Glutamatergic neuron (in vitro differentiated cells): ENCODE measurements around the gene EXOC4. TPM values are rescaled to one million over a fixed set of nuclear protein-coding genes. Genes with fewer than 3 reads are reported as not detected.

ENCODE experiments used
- DNase-seq: peaks from one replicate; pipeline ENCODE4 v3.0.0; 2022
- H3K27ac Mint-ChIP-seq: one replicate; pipeline ENCODE4 v1.8.0; 2020; ENCODE audit warnings: mild to moderate bottlenecking, mixed read lengths, inconsistent platforms; ENCODE audit not compliant: unreplicated experiment
- H3K27me3 Mint-ChIP-seq: one replicate; pipeline ENCODE4 v1.8.0; 2020; ENCODE audit warnings: mild to moderate bottlenecking, moderate library complexity, mixed read lengths, inconsistent platforms; ENCODE audit not compliant: unreplicated experiment
- H3K36me3 Mint-ChIP-seq: one replicate; pipeline ENCODE4 v1.8.0; 2020; ENCODE audit warnings: mild to moderate bottlenecking, mixed read lengths, inconsistent platforms; ENCODE audit not compliant: unreplicated experiment
- H3K4me1 Mint-ChIP-seq: one replicate; pipeline ENCODE4 v1.8.0; 2020; ENCODE audit warnings: mild to moderate bottlenecking, low read depth, mixed read lengths, inconsistent platforms; ENCODE audit not compliant: unreplicated experiment
- H3K4me3 Mint-ChIP-seq: one replicate; pipeline ENCODE4 v1.8.0; 2020; ENCODE audit warnings: mild to moderate bottlenecking, mixed read lengths, inconsistent platforms; ENCODE audit not compliant: unreplicated experiment
- H3K9me3 Mint-ChIP-seq: one replicate; pipeline ENCODE4 v1.8.0; 2020; ENCODE audit warnings: mild to moderate bottlenecking, moderate library complexity, mixed read lengths, inconsistent platforms; ENCODE audit not compliant: unreplicated experiment
- total RNA-seq: library from RNA; stranded (reverse); fragmentation: NEBNext Ultra II Directional; extraction: Animal tissue kit (Norgen Biotek cat#: 25700); gene quantifications from one replicate; pipeline ENCODE4 v1.2.1, GENCODE V29; 2021; ENCODE audit not compliant: unreplicated experiment
- TF ChIP-seq, protein P1 (sequence below): fragments of 200-600 bp; sonication (generic); IDR thresholded peaks from one replicate; pipeline ENCODE4 v1.5.0; 2021; ENCODE audit not compliant: partially characterized antibody, unreplicated experiment

EXOC4 gene
- total RNA-seq, 1 donor from 2014 or later, result 73.8 TPM

- TF ChIP-seq, protein P1, sequence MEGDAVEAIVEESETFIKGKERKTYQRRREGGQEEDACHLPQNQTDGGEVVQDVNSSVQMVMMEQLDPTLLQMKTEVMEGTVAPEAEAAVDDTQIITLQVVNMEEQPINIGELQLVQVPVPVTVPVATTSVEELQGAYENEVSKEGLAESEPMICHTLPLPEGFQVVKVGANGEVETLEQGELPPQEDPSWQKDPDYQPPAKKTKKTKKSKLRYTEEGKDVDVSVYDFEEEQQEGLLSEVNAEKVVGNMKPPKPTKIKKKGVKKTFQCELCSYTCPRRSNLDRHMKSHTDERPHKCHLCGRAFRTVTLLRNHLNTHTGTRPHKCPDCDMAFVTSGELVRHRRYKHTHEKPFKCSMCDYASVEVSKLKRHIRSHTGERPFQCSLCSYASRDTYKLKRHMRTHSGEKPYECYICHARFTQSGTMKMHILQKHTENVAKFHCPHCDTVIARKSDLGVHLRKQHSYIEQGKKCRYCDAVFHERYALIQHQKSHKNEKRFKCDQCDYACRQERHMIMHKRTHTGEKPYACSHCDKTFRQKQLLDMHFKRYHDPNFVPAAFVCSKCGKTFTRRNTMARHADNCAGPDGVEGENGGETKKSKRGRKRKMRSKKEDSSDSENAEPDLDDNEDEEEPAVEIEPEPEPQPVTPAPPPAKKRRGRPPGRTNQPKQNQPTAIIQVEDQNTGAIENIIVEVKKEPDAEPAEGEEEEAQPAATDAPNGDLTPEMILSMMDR, result peak; percentile 32
- Mint-ChIP-seq H3K36me3 (no peaks in the 10 kb centered on the region), H3K9me3 (peaks cover 2% of the 10 kb centered on the region), H3K4me3 (no peak overlapping the region), H3K27me3 (peaks cover 2% of the 10 kb centered on the region), H3K4me1 (no peaks in the 10 kb centered on the region), H3K27ac (no peak overlapping the region)
- DNase-seq, result no peak
Measured at GRCh38 chr7:133564484-133564883, 311.6 kb downstream of the EXOC4 start.

DNA sequence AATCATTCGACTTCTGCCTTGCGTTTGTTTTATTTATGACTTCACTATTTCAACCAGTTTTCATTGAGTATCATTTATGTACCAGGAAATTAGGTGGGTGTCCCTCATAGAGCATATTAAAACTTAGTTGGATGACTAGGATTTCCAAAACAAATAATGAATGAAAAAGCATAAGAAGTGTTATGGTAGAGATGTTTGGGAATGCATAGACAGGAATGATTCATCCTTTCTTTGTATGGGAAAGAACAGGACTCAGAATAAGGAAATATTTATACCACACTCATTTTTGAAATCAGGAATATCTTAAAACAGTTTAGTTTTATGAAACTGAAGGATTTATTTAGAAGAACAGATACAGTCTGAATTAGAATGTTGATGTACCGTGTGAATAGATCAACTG is 315.7 kb downstream of the EXOC4 start:
- no peak for DNase-seq
- TF ChIP-seq, protein P1, result no peak
- peaks cover 3% of the 10 kb centered on the region for H3K4me1 Mint-ChIP-seq
- peaks cover 2% of the 10 kb centered on the region for H3K9me3 Mint-ChIP-seq
- no peaks in the 10 kb centered on the region for H3K36me3 Mint-ChIP-seq
- no peak overlapping the region for H3K27ac Mint-ChIP-seq
- H3K27me3 Mint-ChIP-seq, result peaks cover 2% of the 10 kb centered on the region
- H3K4me3 Mint-ChIP-seq, result no peak overlapping the region

GRCh38 chr7:133570321-133570720 is 317.4 kb downstream of the EXOC4 start:
- peaks cover 2% of the 10 kb centered on the region for H3K27me3 Mint-ChIP-seq

DNA sequence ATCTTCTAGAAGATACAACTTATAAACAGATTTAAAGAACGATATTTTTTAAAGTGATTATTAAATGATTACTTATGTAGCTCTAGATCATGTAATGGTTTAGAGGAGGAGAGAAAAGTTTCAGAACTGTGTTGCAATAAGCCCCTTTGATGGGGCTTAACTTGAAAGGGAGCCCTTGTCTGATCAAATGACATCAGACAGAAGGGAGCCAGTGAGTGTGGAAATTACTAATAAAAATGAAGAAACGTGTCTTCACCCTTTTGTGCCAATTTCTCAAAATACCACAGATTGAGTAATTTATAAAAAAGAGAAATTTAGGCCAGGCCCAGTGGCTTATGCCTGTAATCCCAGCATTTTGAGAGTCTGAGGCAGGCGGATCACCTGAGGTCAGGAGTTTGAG is 318.2 kb downstream of the EXOC4 start:
- H3K4me1 Mint-ChIP-seq, result peaks cover 14% of the 10 kb centered on the region
- no peak for DNase-seq
- no peaks in the 10 kb centered on the region for H3K36me3 Mint-ChIP-seq
- no peak overlapping the region for H3K27ac Mint-ChIP-seq
- H3K4me3 Mint-ChIP-seq, result no peak overlapping the region
- TF ChIP-seq, protein P1, result no peak
- H3K9me3 Mint-ChIP-seq, result peaks cover 2% of the 10 kb centered on the region
- H3K27me3 Mint-ChIP-seq, result peaks cover 1% of the 10 kb centered on the region

More at GRCh38 chr7:133570321-133570720, 317.4 kb downstream of the EXOC4 start:
- Mint-ChIP-seq H3K4me1 (peaks cover 6% of the 10 kb centered on the region), H3K4me3 (no peak overlapping the region), H3K36me3 (no peaks in the 10 kb centered on the region), H3K9me3 (peaks cover 2% of the 10 kb centered on the region), H3K27ac (no peak overlapping the region)
- TF ChIP-seq, protein P1, result no peak
- no peak for DNase-seq

- no peak for DNase-seq
- peaks cover 1% of the 10 kb centered on the region for H3K27me3 Mint-ChIP-seq
- H3K4me3 Mint-ChIP-seq, result no peak overlapping the region
- no peak overlapping the region for H3K27ac Mint-ChIP-seq
- peaks cover 2% of the 10 kb centered on the region for H3K9me3 Mint-ChIP-seq
- H3K4me1 Mint-ChIP-seq, result peaks cover 23% of the 10 kb centered on the region
- no peaks in the 10 kb centered on the region for H3K36me3 Mint-ChIP-seq
- TF ChIP-seq, protein P1, result no peak
Measured at GRCh38 chr7:133572087-133572486, 319.2 kb downstream of the EXOC4 start.
